ENCODE results near the gene COL3A1. TPM values are rescaled to one million over a fixed set of nuclear protein-coding genes. Genes with fewer than 3 reads are reported as not detected.

Gene COL3A1
- total RNA-seq, 4 donors from 2014 or later, result 113 to 22,387 (median 426) TPM

DNA sequence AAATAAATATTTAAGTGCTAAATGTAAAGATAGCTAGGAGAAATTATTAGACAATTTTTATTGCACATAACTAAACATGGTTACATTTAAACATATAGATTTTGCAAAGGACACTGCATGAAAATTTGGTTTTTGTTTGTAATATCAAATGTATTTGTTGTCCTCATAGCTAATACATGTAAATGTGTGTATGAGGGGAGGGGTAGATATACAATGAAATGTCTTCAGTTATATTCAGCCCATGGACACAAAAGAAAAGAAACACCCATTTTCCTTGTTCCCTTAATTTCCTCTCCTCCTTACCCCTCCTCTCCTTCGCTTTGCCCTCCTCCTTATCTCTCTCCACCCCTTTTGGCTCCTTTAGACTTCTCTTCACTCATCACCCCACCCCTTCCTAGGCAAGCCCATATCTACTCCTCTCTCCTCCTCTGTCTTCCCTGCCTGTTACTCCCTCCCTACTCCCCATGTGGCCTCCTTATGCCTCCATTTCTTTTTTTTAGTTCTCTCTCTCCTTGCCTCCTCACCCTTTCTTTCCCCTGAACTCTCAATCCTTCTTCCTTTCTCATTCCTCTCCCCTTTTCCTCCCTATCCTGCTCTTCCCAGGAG lies 1.4 kb downstream of the COL3A1 start:
- peak; percentile 67 to 76 for TF ChIP-seq POLR2A (IDR thresholded peaks at IDR 0.05)
- TF ChIP-seq, protein P1, sequence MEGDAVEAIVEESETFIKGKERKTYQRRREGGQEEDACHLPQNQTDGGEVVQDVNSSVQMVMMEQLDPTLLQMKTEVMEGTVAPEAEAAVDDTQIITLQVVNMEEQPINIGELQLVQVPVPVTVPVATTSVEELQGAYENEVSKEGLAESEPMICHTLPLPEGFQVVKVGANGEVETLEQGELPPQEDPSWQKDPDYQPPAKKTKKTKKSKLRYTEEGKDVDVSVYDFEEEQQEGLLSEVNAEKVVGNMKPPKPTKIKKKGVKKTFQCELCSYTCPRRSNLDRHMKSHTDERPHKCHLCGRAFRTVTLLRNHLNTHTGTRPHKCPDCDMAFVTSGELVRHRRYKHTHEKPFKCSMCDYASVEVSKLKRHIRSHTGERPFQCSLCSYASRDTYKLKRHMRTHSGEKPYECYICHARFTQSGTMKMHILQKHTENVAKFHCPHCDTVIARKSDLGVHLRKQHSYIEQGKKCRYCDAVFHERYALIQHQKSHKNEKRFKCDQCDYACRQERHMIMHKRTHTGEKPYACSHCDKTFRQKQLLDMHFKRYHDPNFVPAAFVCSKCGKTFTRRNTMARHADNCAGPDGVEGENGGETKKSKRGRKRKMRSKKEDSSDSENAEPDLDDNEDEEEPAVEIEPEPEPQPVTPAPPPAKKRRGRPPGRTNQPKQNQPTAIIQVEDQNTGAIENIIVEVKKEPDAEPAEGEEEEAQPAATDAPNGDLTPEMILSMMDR (IDR thresholded peaks at IDR 0.05), result no peak
- intact Hi-C loops (cut with DNase I; ENCODE audit: low total_unique reads), result loop anchor here (10.0 kb wide), 2 partner anchors 191 to 451 kb away; no protein-coding TSS in a partner anchor

DNA sequence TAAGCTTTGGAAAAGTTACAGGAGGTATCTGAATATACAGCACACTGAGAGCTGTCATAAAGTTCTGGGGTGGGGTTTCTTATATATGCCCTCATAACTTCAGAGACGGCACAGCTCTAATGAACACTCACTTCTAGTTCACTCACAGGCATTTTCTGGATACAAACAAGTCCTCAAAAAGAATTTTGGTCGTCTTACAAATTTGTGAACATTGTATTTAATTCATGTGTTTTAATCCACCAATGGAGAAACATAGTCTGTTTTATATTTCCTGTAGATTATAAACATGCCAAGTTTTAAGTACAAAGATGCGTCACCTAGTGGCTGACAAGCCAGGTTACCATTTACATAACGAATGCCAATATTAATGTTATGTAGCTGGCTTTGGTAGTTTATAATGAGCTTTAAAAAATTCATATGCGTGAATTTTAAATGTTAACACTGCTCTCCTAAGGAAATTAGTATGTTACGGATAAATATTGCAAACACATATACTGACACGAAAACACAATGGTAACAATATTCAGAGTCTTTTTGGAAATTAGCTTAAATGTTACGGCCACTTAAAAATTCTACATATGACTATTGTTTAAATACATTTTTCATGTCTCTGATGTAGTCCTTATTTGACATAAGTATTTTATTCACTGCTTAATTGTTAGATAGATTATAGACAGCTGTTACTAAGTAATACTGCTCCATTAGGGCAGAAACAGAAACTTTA lies 2.5 kb downstream of the COL3A1 start:
- no peak for TF ChIP-seq POLR2A (IDR thresholded peaks at IDR 0.05)
- TF ChIP-seq, protein P1 (IDR thresholded peaks at IDR 0.05), result peak; percentile 55 to 63 (median 62)
- Histone ChIP-seq H3K4me1 (no peaks in the 10 kb centered on the region), H3K27ac (peak overlapping the region; percentile 88 to 95), H3K36me3 (no peaks in the 10 kb centered on the region), H3K27me3 (no peaks in the 10 kb centered on the region), H3K9me3 (no peaks in the 10 kb centered on the region), H3K4me3 (peak overlapping the region; percentile 49 to 58)
- intact Hi-C loops (cut with DNase I; ENCODE audit: low total_unique reads), result loop anchor here (10.0 kb wide), 2 partner anchors 192 to 452 kb away; no protein-coding TSS in a partner anchor
- DNase-seq, result no peak

More for the DNA sequence above, 1.4 kb downstream of the COL3A1 start:
- H3K27ac ChIP-seq, result peak overlapping the region; percentile 88 to 95
- H3K27me3 ChIP-seq, result no peaks in the 10 kb centered on the region
- peak overlapping the region; percentile 49 to 58 for H3K4me3 ChIP-seq
- H3K4me1 ChIP-seq, result peaks cover 0 to 2% of the 10 kb centered on the region in 2 donors
- no peaks in the 10 kb centered on the region for H3K9me3 ChIP-seq
- DNase-seq, result peak; percentile 54 to 86
- H3K36me3 ChIP-seq, result no peaks in the 10 kb centered on the region

DNA sequence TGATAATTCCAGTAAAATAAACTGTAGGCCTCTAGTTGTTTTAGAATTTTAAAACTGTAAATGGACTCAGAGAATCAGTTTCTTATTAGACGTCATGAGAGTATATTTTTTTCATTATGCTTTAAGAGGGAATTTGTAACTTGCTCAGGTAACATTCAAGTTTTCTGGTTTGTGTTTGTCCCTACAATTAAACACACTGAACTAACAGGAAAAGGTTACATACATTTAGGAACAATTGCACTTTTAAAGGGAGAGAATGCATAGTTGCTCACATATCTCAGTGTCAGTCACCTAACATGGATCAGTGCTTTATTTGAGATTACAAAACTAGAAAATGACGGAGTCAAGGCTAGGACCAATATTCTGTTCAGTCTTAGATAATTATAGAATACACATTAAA lies 3.1 kb downstream of the COL3A1 start:
- H3K36me3 ChIP-seq, result no peaks in the 10 kb centered on the region
- intact Hi-C loops (cut with DNase I; ENCODE audit: low total_unique reads), result loop anchor here (10.0 kb wide), 2 partner anchors 193 to 453 kb away; no protein-coding TSS in a partner anchor
- H3K4me1 ChIP-seq, result no peaks in the 10 kb centered on the region
- DNase-seq, result no peak
- TF ChIP-seq, protein P1 (IDR thresholded peaks at IDR 0.05), result no peak
- no peak for TF ChIP-seq POLR2A (IDR thresholded peaks at IDR 0.05)
- no peaks in the 10 kb centered on the region for H3K27me3 ChIP-seq
- peak overlapping the region; percentile 49 to 58 for H3K4me3 ChIP-seq
- H3K9me3 ChIP-seq, result no peaks in the 10 kb centered on the region
- H3K27ac ChIP-seq, result peak overlapping the region; percentile 88 to 95

DNA sequence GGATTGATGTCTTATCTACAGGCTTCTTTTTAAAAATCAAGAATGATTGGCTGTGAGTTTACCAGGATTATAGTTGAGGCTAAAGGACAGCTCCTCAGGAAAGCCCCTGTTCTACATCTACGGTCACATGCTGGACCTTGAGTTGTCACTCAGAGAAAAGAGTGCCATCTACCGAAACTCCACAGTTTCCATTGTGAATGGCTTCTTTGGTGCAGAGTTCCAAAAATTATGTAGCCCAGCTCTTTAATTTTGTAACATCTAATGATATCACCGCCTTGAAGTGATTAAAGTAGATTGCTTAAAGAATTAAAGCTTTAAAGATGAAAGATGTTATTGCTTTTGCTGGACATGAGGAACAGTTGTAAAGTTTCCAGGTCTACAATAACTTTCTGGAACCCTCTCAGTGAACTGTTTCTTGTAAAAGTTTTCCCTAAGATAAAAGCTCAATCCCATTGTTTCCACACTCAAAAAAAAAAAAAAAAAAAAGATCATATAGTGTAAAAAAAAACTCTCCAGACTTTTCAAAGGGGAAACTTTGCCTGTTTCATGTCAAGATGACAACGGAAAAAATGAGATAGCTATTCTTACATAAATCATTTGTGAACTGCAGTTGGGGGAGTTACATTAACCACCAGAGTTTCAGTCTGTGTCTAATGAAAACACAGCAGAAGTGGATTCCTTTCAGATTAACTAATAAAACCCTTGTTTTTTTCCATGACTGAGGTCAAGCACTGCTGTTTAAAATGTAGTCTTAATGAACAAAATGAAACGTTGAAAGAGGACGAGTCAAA lies 4.3 kb downstream of the COL3A1 start:
- no peaks in the 10 kb centered on the region for H3K36me3 ChIP-seq
- peak overlapping the region; percentile 88 to 95 for H3K27ac ChIP-seq
- H3K4me3 ChIP-seq, result peak overlapping the region; percentile 49 to 58
- H3K27me3 ChIP-seq, result no peaks in the 10 kb centered on the region
- H3K4me1 ChIP-seq, result no peaks in the 10 kb centered on the region
- TF ChIP-seq, protein P1 (IDR thresholded peaks at IDR 0.05), result peak; percentile 13 to 41 (median 33)
- no peak for TF ChIP-seq POLR2A (IDR thresholded peaks at IDR 0.05)
- peak in 1 of 2 donors; percentile 61 for DNase-seq
- intact Hi-C loops (cut with DNase I; ENCODE audit: low total_unique reads), result loop anchor here (10.0 kb wide), 2 partner anchors 194 to 454 kb away; no protein-coding TSS in a partner anchor
- no peaks in the 10 kb centered on the region for H3K9me3 ChIP-seq

Data from uterus (tissue), 4 donors.